ES-I3 (cell line): ENCODE measurements around the gene PHF2.

Source experiments
- H3K36me3 ChIP-seq: 2 replicates; pipeline ENCODE4 v1.6.1; 2013; ENCODE audit warnings: mild to moderate bottlenecking, low read length, control low read depth, moderate library complexity; ENCODE audit not compliant: insufficient read depth
- H3K4me1 ChIP-seq: 2 replicates; pipeline ENCODE4 v1.6.1; 2013; ENCODE audit warnings: mild to moderate bottlenecking, control low read depth, low read length; ENCODE audit not compliant: insufficient read depth
- H3K9ac ChIP-seq: 2 replicates; pipeline ENCODE4 v1.6.1; 2013; ENCODE audit warnings: low read depth, mild to moderate bottlenecking, low read length, moderate library complexity
- H3K9me3 ChIP-seq: 2 replicates; pipeline ENCODE4 v1.6.1; 2013; ENCODE audit warnings: mild to moderate bottlenecking, low read length, moderate library complexity; ENCODE audit not compliant: control insufficient read depth, insufficient read depth

PHF2 gene

DNA sequence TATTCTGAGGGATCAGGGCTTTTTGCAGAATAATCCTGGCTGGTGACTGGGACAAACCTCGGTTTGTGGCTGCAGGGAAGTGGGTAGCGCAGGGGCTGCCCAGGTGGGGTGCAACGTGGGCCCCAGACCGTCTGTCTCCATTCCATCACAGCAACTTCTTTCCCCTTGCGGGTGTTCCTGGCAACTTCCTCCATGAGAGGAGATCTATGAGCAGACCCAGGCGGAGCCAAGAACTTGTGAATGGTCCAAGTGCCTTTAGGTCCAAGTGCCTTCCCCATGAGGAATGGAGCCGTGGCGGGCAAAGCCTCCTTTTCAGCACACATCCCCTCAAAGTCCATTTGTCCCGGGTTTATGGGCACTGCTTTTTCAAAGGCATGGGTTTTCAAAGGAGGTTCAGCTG, 136.5 kb downstream of the PHF2 start:
- H3K4me1 ChIP-seq, result no peaks in the 10 kb centered on the region
- no peaks in the 10 kb centered on the region for H3K36me3 ChIP-seq
- no peak overlapping the region for H3K9ac ChIP-seq
- H3K9me3 ChIP-seq, result no peaks in the 10 kb centered on the region

DNA sequence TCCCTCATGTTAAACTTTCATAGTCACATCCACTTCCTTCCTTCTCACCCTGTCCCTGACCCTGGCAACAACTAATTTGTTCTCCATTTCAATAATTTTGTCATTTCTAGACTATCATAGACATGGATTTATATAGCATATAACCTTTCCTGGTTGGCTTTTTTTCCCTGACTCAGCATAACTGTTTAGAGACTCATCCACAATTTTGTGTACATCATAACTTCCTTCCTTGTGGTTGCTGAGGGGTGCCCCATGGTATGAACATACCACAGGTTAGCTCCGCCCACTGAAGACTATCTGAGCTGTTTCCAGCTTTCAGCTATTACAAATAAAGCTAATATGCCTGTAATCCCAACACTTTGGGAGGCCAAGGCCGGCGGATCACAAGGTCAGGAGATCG, 137.3 kb downstream of the PHF2 start:
- no peaks in the 10 kb centered on the region for H3K4me1 ChIP-seq
- H3K36me3 ChIP-seq, result no peaks in the 10 kb centered on the region
- H3K9ac ChIP-seq, result no peak overlapping the region
- no peaks in the 10 kb centered on the region for H3K9me3 ChIP-seq

GRCh38 chr9:93721417-93721965, 145.1 kb downstream of the PHF2 start:
- H3K36me3 ChIP-seq, result no peaks in the 10 kb centered on the region
- H3K9me3 ChIP-seq, result no peaks in the 10 kb centered on the region; the same call in 1 of the 2 replicates
- no peak overlapping the region for H3K9ac ChIP-seq
- H3K4me1 ChIP-seq, result no peaks in the 10 kb centered on the region

DNA sequence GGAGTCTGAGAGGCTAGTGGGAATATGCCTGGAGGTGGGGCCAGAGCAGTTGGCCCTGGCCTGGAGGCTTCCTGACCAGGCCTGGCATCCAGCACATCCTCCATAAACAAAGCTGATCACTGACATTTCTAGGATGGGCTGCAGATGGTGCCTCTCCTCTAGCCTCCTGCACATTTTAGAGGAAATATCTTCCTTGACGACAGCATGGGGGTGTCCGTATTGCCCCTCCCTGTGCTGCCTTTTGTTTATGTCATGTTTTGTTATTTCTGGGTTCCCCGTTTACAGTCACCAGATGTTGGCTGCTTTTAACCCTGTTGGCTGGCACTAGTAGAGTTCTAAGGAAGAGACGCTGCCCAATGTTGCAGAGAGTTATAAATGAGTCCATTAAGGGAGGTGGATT, 148.5 kb downstream of the PHF2 start:
- Histone ChIP-seq H3K4me1 (no peaks in the 10 kb centered on the region), H3K9ac (no peak overlapping the region)

DNA sequence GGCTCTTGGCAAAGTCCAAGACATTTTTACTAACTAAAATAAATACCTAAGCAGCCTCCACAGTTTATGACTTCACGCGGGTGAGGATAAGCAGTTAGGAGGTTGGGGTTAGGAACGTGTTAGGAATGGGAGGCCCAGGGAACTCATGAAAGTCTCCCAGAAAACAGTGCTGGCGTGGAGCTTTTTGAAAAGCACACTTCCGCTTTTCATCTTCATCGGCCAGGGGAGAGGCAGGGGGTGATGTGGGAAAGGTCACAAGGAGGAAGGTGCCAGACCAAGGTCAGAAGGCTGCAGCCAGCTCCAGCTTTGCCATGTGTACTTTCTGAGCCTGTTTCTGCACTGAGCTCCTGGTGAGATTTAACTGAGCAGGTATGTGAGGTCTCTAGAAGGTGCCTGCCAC, 149.0 kb downstream of the PHF2 start:
- H3K4me1 ChIP-seq, result no peaks in the 10 kb centered on the region
- H3K9me3 ChIP-seq, result no peaks in the 10 kb centered on the region; the same call in none of the 2 replicates
- no peaks in the 10 kb centered on the region for H3K36me3 ChIP-seq
- H3K9ac ChIP-seq, result no peak overlapping the region

More for the DNA sequence above, 148.5 kb downstream of the PHF2 start:
- H3K36me3 ChIP-seq, result no peaks in the 10 kb centered on the region
- no peaks in the 10 kb centered on the region; the same call in none of the 2 replicates for H3K9me3 ChIP-seq

DNA sequence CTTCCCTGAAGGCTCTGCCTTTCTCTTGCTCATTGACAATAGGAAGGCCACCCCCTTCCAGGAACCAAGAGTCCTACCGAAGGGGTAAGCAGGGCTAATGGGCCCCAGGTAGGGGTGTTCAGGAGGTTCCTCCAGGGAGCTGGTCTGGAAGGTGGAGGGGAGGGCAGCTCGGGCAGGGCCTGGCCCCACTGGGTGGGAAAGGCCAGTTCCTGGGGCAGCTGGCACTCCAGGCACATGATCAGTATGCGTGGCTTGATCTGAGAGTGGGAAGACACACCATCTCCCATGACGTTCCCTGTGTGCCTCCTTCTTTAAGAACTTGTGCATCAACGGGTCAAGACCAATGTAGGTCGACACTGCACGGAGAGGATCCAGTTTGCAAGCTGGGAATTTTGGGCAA, 149.8 kb downstream of the PHF2 start:
- no peaks in the 10 kb centered on the region; the same call in none of the 2 replicates for H3K9me3 ChIP-seq
- H3K36me3 ChIP-seq, result no peaks in the 10 kb centered on the region
- no peak overlapping the region for H3K9ac ChIP-seq
- H3K4me1 ChIP-seq, result no peaks in the 10 kb centered on the region
